Measurements from ENCODE around the gene VAMP2.
"Not testable (repeated sequence)": the region's sequence is repeated elsewhere in the genome, so short reads cannot be mapped to it uniquely, and the experiment has no call there.

VAMP2 gene

GRCh38 chr17:8176197-8176940 is 13.6 kb upstream of the VAMP2 start, which contains the start of gene TMEM107:
TSS of gene TMEM107 (minus strand) at chr17:8176380. CDS start at chr17:8176286, 94 bp downstream.
- peak; percentile 87 for DNase-seq

GRCh38 chr17:8175795-8176196 is 13.0 kb upstream of the VAMP2 start:
- DNase-seq, result no peak

GRCh38 chr17:8173871-8174322 is 11.1 kb upstream of the VAMP2 start:
- DNase-seq, result no peak

GRCh38 chr17:8173056-8173870 is 10.5 kb upstream of the VAMP2 start:
- peak; percentile 98 for DNase-seq

DNA sequence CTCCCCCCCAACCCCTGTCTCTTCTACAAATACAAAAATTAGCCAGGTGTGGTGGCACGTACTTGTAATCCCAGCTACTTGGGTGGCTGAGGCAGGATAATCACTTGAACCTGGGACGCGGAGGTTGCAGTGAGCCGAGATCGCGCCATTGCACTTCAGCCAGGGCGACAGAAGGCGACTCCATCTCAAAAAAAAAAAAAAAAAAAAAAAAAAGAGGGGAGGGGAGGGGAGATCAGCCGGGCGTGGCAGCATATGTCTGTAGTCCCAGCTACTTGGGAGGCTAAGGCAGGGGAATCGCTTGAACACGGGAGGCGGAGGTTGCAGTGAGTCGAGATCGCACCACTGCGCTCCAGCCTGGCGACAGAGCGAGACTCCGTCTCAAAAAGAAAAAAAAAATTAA is 7.4 kb upstream of the VAMP2 start:
- DNase-seq, result not testable (repeated sequence)

DNA sequence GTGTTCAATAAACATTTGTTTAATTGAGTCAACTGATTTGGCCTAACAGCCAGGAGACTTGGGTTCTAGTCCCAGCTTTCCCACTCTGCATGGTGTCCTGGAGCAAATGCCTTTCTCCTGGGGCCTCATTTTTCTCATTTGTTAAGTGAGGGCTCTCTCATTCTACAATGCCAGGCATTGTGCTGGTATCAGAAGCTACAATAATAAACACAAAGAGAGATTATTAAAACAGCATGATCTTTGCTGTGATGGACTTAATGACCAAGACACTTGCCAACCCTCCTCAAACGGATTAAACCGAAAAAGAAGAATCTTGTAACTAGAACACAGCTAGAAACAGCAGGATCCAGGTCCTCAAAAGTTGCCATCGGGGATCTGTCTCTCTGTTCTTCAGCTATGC is 4.8 kb upstream of the VAMP2 start:
- no peak for DNase-seq

DNA sequence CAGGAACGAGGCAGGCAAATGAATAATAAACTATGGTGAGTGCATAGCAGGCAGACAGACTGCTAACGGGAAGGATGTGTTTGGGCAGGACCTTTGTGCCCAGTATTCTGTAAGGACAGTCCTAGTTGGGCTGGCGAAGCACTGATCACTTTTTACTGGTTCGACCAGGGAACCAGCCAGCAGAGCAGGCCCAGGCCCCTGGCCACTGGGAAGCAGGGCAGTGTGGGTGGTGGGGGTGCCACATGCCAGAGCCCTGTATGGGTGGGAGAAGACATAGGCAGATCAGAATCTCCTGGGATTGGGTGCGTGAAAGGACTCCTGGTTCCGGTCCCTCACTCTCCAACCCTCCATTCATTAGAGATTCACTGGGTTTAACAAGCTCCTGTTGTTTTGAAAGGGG is 4.0 kb upstream of the VAMP2 start:
- DNase-seq, result no peak

- no peak for DNase-seq
Measured at GRCh38 chr17:8164815-8165131, 2.0 kb upstream of the VAMP2 start.

DNA sequence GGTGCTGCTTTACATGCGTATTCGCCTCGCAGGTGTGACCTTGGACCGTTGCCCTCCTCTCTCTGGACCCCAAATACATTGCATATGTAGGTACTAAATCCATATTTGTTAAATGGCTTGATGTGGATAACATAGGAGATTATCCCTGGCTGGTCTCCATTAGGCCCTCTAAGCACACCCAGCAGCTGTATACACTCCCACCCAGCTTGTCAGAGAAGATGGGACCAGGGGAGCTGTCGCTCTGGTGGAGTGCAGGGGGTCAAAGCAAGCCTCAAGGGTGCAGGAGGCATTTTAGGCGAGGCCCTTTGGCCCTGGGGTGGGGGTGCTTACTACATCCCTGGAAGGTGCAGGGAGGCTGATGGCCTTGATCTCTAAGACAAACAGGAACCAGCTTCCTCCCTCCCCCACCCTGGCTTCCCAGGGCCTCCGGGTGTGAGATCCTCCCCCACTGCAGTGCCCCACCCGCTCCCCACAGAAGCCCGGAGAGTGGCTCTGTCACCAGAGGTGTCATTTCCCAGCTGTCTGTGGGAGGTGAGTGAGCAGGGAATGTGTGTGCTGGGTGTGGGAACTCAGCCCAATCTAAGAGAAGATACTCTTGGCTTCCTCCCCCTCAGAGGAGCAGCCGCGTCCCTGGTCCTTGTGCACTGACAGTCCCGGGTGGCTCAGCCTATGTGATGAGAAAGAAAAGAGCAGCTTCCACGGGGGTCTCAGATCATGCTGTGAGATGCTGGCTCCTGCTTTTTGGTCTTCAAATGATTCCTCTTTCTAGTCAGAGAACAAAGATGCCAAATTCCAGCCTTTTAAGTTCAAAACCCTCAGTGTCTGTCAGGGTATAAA is 1.4 kb upstream of the VAMP2 start:
- peak; percentile 72 for DNase-seq

DNA sequence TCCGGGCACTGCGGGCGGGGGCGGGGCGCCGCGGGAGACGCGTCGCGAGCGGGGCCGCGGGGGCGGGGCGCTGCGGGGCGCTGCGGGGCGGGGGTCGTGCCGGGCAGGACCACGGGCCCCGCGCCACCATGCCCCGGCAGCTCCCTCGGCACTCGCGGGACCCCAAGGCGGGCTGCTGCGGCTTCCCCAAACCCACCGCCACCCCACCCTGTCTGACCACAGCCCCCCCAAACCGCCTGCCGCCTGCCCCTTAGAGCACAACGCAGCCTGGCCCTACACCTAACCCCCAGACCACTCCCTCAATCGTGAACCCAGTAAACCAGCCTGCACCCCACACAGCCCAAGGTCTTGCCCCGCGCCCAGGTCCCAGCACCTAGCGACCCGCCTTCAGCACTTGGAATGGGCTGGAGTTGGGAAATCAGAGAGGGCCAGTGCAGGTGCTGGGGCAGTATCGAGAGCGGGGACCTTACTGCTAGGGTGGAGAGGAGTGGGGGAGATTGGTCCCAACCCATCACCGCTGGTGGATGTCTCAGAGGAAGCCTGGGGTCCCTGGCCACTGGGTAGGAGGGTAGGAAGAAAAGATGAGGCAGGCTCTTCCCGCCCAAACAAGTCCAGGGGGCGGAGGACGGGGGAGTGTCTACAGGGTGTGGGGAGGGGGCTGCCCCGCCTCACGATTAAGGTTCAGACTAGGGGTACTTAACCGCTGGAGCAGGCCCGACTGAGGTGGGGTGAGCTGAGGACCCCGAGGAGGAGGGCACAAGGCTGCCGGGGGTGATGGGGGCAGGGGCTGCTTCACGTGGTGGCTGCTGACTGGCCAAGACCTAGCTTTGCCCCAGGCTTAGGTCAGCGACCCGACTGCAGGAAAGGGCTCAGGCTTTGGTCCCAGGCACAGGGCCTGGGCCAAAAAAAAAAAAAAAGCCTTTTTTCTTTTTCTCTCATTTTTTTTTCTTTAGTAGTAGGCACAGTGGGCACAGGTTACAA is 539 bp upstream of the VAMP2 start:
- DNase-seq, result no peak

- DNase-seq, result no peak
Measured at GRCh38 chr17:8161289-8162232, 1.2 kb downstream of the VAMP2 start.

DNA sequence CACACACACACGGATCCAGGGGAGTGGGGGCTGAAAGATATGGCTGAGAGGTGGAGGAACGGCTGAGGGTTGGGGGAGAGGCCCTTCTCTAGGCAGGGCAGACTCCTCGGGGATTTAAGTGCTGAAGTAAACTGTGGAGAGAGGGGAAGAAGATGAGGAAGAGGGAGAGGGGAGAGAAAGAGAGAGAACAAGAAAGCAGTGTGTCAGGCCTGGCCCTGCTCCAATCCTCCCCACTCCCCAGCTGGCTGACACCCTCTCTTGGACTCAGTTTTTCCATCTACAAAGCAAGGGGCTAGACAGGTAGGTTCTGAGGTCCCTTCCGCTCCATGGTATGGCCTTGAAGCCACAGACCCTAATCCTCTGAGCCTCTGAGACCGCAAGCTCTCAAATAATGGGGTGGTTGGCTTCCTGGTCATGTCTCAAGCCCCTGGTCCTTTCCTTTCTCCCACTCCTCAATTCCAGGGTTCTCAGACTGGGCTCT is 2.0 kb downstream of the VAMP2 start:
- no peak for DNase-seq

GRCh38 chr17:8160224-8160577 is 2.5 kb downstream of the VAMP2 start:
- no peak for DNase-seq

DNA sequence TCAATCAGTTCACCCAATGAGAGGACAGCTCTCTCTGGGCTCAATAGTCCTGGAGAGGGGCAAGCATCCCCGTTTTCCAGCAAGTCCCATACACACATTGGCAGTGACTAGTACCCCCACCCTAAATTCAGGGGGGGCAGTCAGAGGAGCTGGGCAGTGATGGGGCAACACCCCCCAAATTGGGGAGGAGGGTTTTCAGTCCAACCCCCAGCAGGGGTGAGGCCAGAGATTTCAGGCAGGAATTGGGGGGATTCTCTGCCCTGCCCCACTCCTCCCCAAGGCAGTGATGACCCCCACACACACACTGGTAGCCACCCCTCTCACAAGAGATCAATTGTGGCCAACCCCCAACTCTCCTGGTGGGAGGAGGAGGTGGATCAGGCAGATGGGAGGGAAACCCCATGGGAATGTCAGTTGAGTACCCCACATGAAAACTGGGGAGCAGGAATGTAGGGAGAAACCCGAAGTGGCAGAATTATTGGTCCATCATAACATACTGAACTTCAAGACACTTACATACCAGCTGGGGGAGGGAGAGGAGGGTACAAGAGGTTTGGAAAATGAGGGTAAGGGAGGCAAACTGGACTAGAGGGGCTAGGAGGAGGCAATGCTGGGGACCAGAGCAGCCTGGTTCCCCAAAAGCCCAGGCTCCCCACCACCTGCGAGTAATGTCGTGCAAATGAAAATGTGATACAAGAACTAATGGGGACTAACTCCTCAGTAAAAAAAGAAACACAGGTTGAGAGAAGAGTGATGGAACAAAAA is 3.1 kb downstream of the VAMP2 start:
- DNase-seq, result no peak

DNA sequence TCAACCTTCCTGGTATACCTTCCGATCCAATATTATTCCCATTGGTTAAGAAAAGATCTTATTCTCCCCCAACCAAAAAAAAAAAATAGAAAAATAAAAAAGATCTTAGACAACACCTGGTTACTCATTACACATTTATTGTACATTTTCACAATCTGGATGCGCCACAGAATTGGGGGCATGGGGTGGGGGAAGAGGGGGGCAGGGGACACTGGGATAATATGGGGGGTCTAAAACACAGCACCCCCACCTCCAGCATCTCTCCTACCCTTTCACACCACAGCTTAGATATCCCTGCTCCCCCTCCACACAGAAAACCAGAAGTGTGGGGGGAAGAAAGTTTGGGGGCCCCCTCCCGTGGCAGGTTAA is 3.7 kb downstream of the VAMP2 start:
- no peak for DNase-seq

- DNase-seq, result peak; percentile 82
Measured at GRCh38 chr17:8158267-8159031, 4.3 kb downstream of the VAMP2 start.

- DNase-seq, result peak; percentile 100
Measured at GRCh38 chr17:8156246-8156992, 6.3 kb downstream of the VAMP2 start.

- DNase-seq, result no peak
Measured at GRCh38 chr17:8155996-8156245, 6.8 kb downstream of the VAMP2 start.

All from fibroblast of skin of back (primary cell).